OCI-LY7 (cell line): ENCODE results near the gene ANKS1A. TPM values are rescaled to one million over a fixed set of nuclear protein-coding genes. Genes with fewer than 3 reads are reported as not detected.

ENCODE experiments used
- BruUV-seq: library from RNA; stranded (reverse); fragments of 400-500 nt; replicated peaks from 2 replicates; lab custom pipeline; 2021; lab: Mats Ljungman, UMichigan
- CTCF ChIA-PET: fragments of 300-600 bp; sonication (Branson Sonifier 250); formaldehyde crosslinking; loops from one replicate; lab custom pipeline; 2022; ENCODE audit warnings: antibody characterized with exemption; ENCODE audit not compliant: unreplicated experiment; lab: Charles Lee
- POLR2A ChIA-PET: fragments of 300-600 bp; sonication (Branson Sonifier 250); formaldehyde crosslinking; loops from one replicate; lab custom pipeline; 2022; ENCODE audit warnings: antibody characterized with exemption; lab: Charles Lee
- DNase-seq: peaks from one replicate; pipeline ENCODE4 v3.0.0-alpha.2; 2015; ENCODE audit warnings: low spot score
- H2AFZ ChIP-seq: fragments of 200-600 bp; sonication (generic), shearing (Covaris generic); 2 replicates; pipeline ENCODE4 v1.6.1; 2014; ENCODE audit warnings: mild to moderate bottlenecking, antibody characterized with exemption, low read length, moderate library complexity
- H3K27ac ChIP-seq: fragments of 200-600 bp; sonication (generic); 2 replicates; pipeline ENCODE4 v1.5.1; 2014; ENCODE audit warnings: mixed run types, low read depth, mild to moderate bottlenecking, moderate library complexity, low read length, inconsistent platforms; ENCODE audit not compliant: poor library complexity, severe bottlenecking
- H3K36me3 ChIP-seq: fragments of 200-600 bp; sonication (generic); 2 replicates; pipeline ENCODE4 v1.6.1; 2014; ENCODE audit warnings: mild to moderate bottlenecking, antibody characterized with exemption, low read length, moderate library complexity, mixed read lengths; ENCODE audit not compliant: insufficient read depth
- H3K4me1 ChIP-seq: fragments of 200-600 bp; sonication (generic); 2 replicates; pipeline ENCODE4 v1.5.1; 2014; ENCODE audit warnings: mild to moderate bottlenecking, low read length; ENCODE audit not compliant: insufficient read depth, poor library complexity, severe bottlenecking
- H3K4me2 ChIP-seq: fragments of 200-600 bp; sonication (generic); 2 replicates; pipeline ENCODE4 v1.6.1; 2014; ENCODE audit warnings: mild to moderate bottlenecking, low read length
- H3K4me3 ChIP-seq: fragments of 200-600 bp; sonication (generic); 2 replicates; pipeline ENCODE4 v1.5.1; 2014; ENCODE audit warnings: mild to moderate bottlenecking, low read depth, low read length; ENCODE audit not compliant: poor library complexity, severe bottlenecking
- H3K79me2 ChIP-seq: fragments of 200-600 bp; sonication (generic); 2 replicates; pipeline ENCODE4 v1.6.1; 2016; ENCODE audit warnings: low read depth, mild to moderate bottlenecking, low read length, moderate library complexity, mixed read lengths; ENCODE audit not compliant: insufficient read depth
- H3K9me2 ChIP-seq: fragments of 200-600 bp; sonication (generic); 2 replicates; pipeline ENCODE4 v1.6.1; 2016; ENCODE audit warnings: mild to moderate bottlenecking, low read length, mixed read lengths; ENCODE audit not compliant: insufficient read depth
- H3K9me3 ChIP-seq: fragments of 200-600 bp; sonication (generic); 2 replicates; pipeline ENCODE4 v1.6.1; 2014; ENCODE audit warnings: mild to moderate bottlenecking, mixed run types, low read length, mixed read lengths
- H4K20me1 ChIP-seq: fragments of 200-600 bp; sonication (generic); 2 replicates; pipeline ENCODE4 v1.6.1; 2014; ENCODE audit warnings: mild to moderate bottlenecking, antibody characterized with exemption, low read length, moderate library complexity, mixed read lengths; ENCODE audit not compliant: insufficient read depth
- EZH2phosphoT487 ChIP-seq: fragments of 200-600 bp; sonication (generic); IDR thresholded peaks from 2 replicates; pipeline ENCODE4 v1.6.1; 2018; ENCODE audit warnings: low read depth, borderline replicate concordance, mild to moderate bottlenecking, mixed run types, antibody characterized with exemption, low read length, moderate library complexity, mixed read lengths
- intact Hi-C: fragments of 100-400 bp; cut with micrococcal nuclease; formaldehyde crosslinking; loops from one replicate; pipeline ENCODE4 v1.10.0; 2022; ENCODE audit not compliant: unreplicated experiment
- total RNA-seq, 2 experiments: library from RNA; depleted of rRNA in 1 of 2; stranded (reverse); fragments of >200 nt in 1 of 2; shearing (Covaris generic) in 1 of 2; gene quantifications; 2 replicates each; pipeline ENCODE4 v1.2.3, GENCODE V29; 2014 to 2022
- TF ChIP-seq, protein P1 (sequence below): fragments of 200-600 bp; sonication (generic); conservative IDR thresholded peaks from 2 replicates; pipeline ENCODE4 v1.5.1; 2014; ENCODE audit warnings: mild to moderate bottlenecking, antibody characterized with exemption, low read length, moderate library complexity, mixed read lengths

The ANKS1A gene
- total RNA-seq, 2 experiments from 2014 or later: 7.8 to 13.8 TPM

DNA sequence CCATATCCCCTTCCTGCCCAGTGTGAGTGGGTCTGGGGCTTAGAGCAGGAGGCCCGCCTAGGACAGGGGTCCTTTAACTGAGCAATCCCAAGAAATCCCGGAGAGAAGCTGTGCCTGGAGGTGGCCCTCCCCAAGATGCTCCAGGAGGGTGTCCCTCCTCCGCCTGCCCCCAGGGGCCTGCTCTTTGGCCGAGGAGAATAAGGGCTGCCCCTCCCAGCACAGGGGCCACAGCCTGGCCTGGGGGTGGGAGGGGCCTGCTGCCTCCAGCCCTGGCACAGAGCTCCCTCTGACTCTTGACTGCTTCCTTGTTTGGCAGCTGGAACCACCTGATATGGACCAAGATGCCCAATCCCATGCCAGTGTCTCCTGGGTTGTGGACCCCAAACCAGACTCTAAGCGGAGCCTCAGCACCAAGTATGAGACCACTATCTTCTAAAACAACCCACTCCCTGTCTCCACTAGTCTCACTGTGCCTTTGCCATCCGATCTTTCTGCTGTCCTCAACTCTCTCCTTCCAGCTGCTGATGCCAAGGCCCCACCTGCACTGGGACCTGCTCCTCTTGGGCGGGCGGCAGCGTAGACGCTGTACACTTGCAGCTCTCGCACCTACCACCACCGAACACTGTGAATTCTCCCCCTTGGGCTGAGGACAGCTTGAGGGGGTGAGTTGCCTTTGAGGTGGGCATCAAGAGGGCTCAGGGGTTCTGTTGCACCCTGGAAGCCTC lies 197.7 kb downstream of the ANKS1A start:
- no peaks in the 10 kb centered on the region for H3K9me2 ChIP-seq
- DNase-seq: no peak
- TF ChIP-seq EZH2phosphoT487: no peak
- TF ChIP-seq, protein P1, sequence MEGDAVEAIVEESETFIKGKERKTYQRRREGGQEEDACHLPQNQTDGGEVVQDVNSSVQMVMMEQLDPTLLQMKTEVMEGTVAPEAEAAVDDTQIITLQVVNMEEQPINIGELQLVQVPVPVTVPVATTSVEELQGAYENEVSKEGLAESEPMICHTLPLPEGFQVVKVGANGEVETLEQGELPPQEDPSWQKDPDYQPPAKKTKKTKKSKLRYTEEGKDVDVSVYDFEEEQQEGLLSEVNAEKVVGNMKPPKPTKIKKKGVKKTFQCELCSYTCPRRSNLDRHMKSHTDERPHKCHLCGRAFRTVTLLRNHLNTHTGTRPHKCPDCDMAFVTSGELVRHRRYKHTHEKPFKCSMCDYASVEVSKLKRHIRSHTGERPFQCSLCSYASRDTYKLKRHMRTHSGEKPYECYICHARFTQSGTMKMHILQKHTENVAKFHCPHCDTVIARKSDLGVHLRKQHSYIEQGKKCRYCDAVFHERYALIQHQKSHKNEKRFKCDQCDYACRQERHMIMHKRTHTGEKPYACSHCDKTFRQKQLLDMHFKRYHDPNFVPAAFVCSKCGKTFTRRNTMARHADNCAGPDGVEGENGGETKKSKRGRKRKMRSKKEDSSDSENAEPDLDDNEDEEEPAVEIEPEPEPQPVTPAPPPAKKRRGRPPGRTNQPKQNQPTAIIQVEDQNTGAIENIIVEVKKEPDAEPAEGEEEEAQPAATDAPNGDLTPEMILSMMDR: no peak
- H3K27ac ChIP-seq: no peak overlapping the region
- H3K79me2 ChIP-seq: no peaks in the 10 kb centered on the region
- H3K4me1 ChIP-seq: no peaks in the 10 kb centered on the region
- no peak overlapping the region for H3K4me2 ChIP-seq
- H3K4me3 ChIP-seq: no peak overlapping the region
- H4K20me1 ChIP-seq: no peaks in the 10 kb centered on the region
- H2AFZ ChIP-seq: no peak overlapping the region
- ChIA-PET POLR2A (interaction anchor here (0.6 kb wide), 1 partner anchor 28 kb away, joined by 5 read pairs; no protein-coding TSS in a partner anchor), CTCF (no interaction called here)
- intact Hi-C loops: no loop called here
- no TSS peak for BruUV-seq
- no peaks in the 10 kb centered on the region for H3K36me3 ChIP-seq
- no peaks in the 10 kb centered on the region for H3K9me3 ChIP-seq

DNA sequence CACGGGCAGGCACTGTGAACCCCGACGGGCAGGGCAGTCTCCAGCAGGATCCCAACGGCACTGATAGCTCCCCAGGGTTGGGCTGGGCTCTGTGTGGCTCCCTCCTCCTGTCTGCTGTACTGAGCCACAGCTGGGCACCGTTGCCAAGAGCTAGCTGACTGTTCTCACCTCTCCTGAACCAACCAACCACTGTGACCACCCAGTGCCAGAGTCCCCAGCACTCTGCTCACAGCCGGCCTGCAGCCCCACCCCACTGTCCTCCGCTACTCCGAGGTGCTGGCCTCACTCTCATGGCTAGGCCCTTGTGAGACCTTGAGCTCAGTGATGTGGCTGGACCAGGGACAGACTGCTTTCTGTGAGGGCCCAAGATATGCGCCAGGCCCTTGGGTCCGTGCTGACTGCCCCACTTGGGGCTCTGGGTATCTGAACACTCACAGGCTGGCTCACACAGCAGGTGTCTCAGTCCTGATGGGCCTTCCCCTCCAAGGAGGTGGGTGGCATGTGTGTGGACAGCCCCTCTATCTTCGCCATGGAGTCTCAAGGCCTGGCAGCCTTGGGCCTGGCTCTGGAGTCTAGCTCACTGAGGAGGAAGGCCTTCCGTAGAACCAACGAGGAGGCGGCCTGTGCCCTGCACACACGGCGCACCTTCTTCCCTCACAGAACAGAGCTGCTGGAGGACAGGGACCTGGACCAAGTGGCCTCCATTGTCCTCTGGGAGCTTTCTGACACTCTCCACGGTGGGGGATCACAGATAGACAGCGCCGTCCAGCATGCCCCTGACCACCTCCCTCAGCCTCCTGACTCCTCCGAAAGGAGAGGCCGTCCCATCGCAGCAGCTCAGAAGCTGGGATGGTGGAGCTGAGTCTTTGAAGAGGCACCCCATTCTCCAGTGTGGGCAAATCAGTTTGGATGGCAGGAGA lies 198.6 kb downstream of the ANKS1A start:
- POLR2A ChIA-PET: interaction anchor here (0.5 to 0.6 kb wide), 2 partner anchors 18 to 27 kb away, joined by 4 to 5 read pairs; no protein-coding TSS in a partner anchor
- no peak for DNase-seq

More for the DNA sequence above, 198.6 kb downstream of the ANKS1A start:
- intact Hi-C loops: no loop called here
- Histone ChIP-seq H3K4me2 (no peak overlapping the region), H3K4me3 (no peak overlapping the region), H3K4me1 (no peaks in the 10 kb centered on the region), H3K79me2 (no peaks in the 10 kb centered on the region), H3K9me2 (no peaks in the 10 kb centered on the region), H4K20me1 (no peaks in the 10 kb centered on the region), H3K9me3 (no peaks in the 10 kb centered on the region), H3K36me3 (no peaks in the 10 kb centered on the region), H3K27ac (no peak overlapping the region), H2AFZ (no peak overlapping the region)
- no peak for TF ChIP-seq EZH2phosphoT487
- TF ChIP-seq, protein P1: no peak
- BruUV-seq: no TSS peak
- CTCF ChIA-PET: interaction anchor here (0.5 kb wide), 1 partner anchor 435 kb away, joined by 3 read pairs; no protein-coding TSS in a partner anchor
